Measurements from ENCODE around the gene KRT16.
"Not testable (repeated sequence)": the region's sequence is repeated elsewhere in the genome, so short reads cannot be mapped to it uniquely, and the experiment has no call there.

- not testable (repeated sequence) for TF ChIP-seq CTCF (IDR thresholded peaks at IDR 0.05; ENCODE audit: extremely low read depth in 1 of 2, insufficient read depth in 1 of 2, low read depth in 1 of 2, low read length in 2 of 2); POLR2A (IDR thresholded peaks at IDR 0.05; ENCODE audit: low read depth, low read length)
Observed at GRCh38 chr17:41622340-41623183, 10.0 kb upstream of the KRT16 start.
